ENCODE data around the gene CLASP1. TPM values are rescaled to one million over a fixed set of nuclear protein-coding genes. Genes with fewer than 3 reads are reported as not detected.

Gene CLASP1
- total RNA-seq, 2 donors from 2014 or later: 63.4 to 69.5 TPM

DNA sequence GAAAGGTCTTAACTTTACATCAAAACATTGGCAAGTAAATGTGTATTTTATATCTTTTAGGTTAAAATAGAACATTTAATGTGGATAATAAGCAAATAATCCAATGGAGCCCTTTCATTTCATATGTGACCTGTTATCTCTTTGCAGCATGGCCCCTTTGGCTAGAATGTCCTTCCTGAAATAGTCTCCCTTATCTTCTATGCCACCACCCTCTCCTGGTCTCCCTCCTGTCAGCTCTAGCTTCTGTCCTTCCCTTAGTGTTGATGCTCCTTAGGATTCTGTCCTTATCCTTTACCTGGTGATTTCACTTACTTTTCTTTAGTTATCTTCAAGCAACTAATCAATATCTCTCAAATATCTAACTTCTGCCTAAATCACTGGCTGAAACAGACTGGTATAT, 277.2 kb downstream of the CLASP1 start:
- peaks cover 23% of the 10 kb centered on the region for H3K36me3 Mint-ChIP-seq (ENCODE audit: low read depth)
- ATAC-seq (no peak), DNase-seq (no peak)
- no peaks in the 10 kb centered on the region for H3K27me3 Mint-ChIP-seq
- peaks cover 11% of the 10 kb centered on the region for H3K4me1 Mint-ChIP-seq
- no peaks in the 10 kb centered on the region for H3K9me3 ChIP-seq (ENCODE audit: control insufficient read depth, low read length, poor library complexity, severe bottlenecking)
- H3K4me3 Mint-ChIP-seq: no peak overlapping the region
- peak overlapping the region; percentile 75 for H3K27ac Mint-ChIP-seq

DNA sequence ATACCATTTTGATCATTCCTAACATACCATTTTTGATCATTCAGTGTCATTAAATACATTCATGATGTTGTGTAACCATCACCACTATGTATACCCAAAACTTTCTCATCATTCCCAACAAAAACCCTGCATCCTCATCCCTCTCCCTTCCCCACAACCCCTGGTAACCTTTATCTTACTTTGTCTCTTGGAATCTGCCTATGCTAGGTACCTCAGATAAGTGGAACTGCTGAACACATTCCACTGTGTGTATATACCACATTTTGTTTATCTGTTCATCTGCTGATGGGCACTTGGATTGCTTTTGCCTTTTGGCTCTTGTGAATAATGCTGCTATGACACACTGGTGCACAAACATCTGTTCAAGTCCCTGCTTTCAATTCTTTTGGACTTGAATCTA, 280.4 kb downstream of the CLASP1 start:
- H3K4me1 Mint-ChIP-seq: peaks cover 16% of the 10 kb centered on the region
- no peak overlapping the region for H3K27ac Mint-ChIP-seq
- H3K4me3 Mint-ChIP-seq: no peak overlapping the region
- H3K36me3 Mint-ChIP-seq (ENCODE audit: low read depth): peaks cover 27% of the 10 kb centered on the region
- ATAC-seq: no peak
- no peak for DNase-seq
- H3K9me3 ChIP-seq (ENCODE audit: control insufficient read depth, low read length, poor library complexity, severe bottlenecking): no peaks in the 10 kb centered on the region
- no peaks in the 10 kb centered on the region for H3K27me3 Mint-ChIP-seq

DNA sequence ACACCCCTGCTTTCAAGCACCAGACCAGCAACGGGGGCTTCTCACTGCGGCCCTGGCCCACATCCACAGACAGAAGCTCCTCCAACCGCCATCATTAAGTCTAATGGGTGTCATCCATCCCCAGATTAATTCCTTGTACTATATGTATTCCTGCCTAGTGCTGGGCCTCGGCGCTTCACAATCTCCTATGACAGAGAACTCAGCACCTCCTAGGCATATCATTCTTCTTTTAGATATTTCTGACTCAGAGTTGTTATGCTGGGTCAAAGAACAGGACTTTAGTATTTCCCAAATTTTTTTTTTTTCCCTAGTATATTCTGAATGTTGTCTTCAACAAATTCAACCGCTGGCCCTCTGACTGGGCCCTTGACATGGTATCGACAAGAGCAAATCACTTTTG, 281.1 kb downstream of the CLASP1 start:
- Mint-ChIP-seq H3K4me1 (peaks cover 16% of the 10 kb centered on the region), H3K4me3 (no peak overlapping the region), H3K36me3 (ENCODE audit: low read depth) (peaks cover 25% of the 10 kb centered on the region), H3K27ac (peak overlapping the region; percentile 19), H3K27me3 (no peaks in the 10 kb centered on the region)
- DNase-seq: no peak
- no peak for ATAC-seq
- no peaks in the 10 kb centered on the region for H3K9me3 ChIP-seq (ENCODE audit: control insufficient read depth, low read length, poor library complexity, severe bottlenecking)

DNA sequence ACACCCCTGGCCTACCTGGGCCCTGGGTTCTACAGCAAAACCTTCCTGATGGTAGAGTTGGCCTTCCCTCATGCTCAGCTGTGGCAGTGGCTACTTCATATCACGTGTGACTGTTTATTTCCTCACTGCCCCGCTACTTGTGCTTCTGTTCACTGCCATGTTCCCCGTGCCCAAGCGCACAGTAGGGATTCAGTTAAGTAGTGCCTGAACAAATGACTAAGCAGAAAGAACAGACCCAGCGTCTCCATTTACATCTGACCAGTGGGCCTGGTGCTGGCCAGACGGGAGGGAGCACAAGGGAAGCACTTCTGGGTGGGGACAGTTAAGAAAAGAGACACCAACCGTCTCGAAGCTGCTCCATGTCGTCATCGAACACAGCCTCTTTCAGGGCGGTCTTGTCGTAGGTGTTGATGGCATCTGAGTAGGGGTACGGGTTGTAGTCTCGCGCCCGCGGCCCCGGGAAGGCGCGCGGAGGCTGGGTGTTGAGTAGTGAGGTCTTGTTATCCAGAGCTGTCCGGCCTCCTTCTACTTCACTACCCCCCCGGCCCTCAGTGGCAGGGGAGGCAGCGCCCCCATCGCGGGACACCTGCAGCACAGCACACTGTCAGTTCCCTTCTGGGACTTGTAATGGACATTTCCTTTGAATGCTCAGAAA, 281.9 kb downstream of the CLASP1 start:
- Mint-ChIP-seq H3K27me3 (no peaks in the 10 kb centered on the region), H3K4me1 (peaks cover 13% of the 10 kb centered on the region), H3K27ac (no peak overlapping the region), H3K4me3 (no peak overlapping the region), H3K36me3 (ENCODE audit: low read depth) (peaks cover 21% of the 10 kb centered on the region)
- DNase-seq (no peak), ATAC-seq (no peak)
- H3K9me3 ChIP-seq (ENCODE audit: control insufficient read depth, low read length, poor library complexity, severe bottlenecking): no peaks in the 10 kb centered on the region

DNA sequence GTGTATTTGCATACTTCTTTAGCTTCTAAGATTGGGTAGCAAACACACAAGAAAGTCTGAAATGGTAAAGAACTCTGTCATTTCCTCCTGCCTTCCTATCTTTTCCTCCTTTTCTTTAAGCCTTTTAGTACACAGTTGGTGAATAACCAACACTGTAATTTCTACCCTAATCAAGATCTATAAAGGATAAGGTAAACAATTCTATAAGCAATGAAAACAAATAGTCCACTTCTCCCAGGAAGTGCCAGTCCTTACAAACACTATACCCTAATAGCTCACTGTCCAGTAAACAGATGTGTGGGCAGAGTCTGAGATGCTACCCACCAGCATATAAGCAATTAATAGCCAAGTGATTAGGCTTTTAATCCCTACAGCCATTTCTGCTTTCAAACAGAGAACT, 283.2 kb downstream of the CLASP1 start:
- Mint-ChIP-seq H3K4me1 (peaks cover 11% of the 10 kb centered on the region), H3K27ac (peak overlapping the region; percentile 83), H3K27me3 (no peaks in the 10 kb centered on the region), H3K36me3 (ENCODE audit: low read depth) (peaks cover 18% of the 10 kb centered on the region), H3K4me3 (no peak overlapping the region)
- no peaks in the 10 kb centered on the region for H3K9me3 ChIP-seq (ENCODE audit: control insufficient read depth, low read length, poor library complexity, severe bottlenecking)
- ATAC-seq: no peak
- no peak for DNase-seq

DNA sequence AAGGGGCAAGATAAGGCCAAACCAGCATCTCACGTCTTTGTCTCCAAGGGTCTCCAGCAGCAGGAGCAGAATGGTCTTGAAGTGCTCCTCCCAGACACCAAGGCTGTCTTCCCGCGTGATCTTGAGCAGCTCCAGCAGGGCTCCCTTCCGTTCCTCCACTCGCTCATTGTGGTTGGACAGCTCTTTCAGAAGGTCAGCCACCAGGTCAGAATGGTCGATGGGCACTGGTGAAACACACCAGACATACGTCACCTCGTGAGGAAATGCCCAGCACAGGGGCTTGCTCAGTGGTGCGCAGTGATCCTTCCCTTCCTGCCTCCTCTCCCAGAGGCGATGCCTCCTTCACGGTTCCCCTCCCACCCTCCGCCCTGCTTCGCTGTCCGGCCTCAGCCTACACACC, 284.2 kb downstream of the CLASP1 start:
- ATAC-seq: no peak
- Mint-ChIP-seq H3K4me3 (no peak overlapping the region), H3K27me3 (no peaks in the 10 kb centered on the region), H3K4me1 (peaks cover 7% of the 10 kb centered on the region), H3K36me3 (ENCODE audit: low read depth) (peaks cover 18% of the 10 kb centered on the region), H3K27ac (peak overlapping the region; percentile 83)
- no peaks in the 10 kb centered on the region for H3K9me3 ChIP-seq (ENCODE audit: control insufficient read depth, low read length, poor library complexity, severe bottlenecking)
- DNase-seq: no peak

DNA sequence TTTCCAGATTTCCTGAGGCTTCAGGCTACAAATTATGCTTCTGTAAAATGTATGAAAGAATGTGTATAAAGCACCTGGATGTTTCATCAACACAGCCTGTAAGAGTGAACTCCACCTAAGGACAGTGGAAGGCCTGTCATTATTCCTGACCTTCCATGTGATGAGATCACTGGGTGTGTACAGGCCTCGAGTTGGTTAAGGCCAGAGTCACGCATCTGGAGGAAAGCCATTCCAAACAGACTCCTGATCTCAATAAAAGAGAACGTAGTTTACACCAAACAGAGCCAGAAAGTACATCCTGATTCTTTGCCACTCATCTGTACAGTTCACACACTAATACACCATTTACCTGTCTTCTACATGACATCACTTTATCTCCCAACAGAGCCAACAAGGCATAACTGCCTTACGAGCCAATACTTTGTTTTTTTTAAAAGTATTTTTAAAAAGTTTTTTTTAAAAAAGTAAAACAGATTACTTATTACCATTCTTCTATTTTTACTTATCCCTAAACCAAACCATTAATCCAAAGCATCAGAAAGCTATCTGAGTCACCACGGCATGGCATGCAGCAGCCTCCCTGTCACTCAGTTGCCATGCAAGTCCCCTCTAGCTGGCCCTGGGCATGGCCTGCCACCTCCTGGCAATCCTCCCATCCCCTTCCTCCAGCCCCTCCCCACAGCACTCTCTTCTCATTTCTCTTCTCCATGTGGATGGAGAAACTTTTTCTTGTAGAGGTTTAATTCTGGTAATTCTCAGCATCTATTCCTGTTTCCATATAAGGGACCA, 285.4 kb downstream of the CLASP1 start:
- Mint-ChIP-seq H3K4me3 (no peak overlapping the region), H3K27ac (peak overlapping the region; percentile 47), H3K36me3 (ENCODE audit: low read depth) (peaks cover 16% of the 10 kb centered on the region), H3K27me3 (no peaks in the 10 kb centered on the region), H3K4me1 (peaks cover 7% of the 10 kb centered on the region)
- no peaks in the 10 kb centered on the region for H3K9me3 ChIP-seq (ENCODE audit: control insufficient read depth, low read length, poor library complexity, severe bottlenecking)
- DNase-seq (no peak), ATAC-seq (no peak)

DNA sequence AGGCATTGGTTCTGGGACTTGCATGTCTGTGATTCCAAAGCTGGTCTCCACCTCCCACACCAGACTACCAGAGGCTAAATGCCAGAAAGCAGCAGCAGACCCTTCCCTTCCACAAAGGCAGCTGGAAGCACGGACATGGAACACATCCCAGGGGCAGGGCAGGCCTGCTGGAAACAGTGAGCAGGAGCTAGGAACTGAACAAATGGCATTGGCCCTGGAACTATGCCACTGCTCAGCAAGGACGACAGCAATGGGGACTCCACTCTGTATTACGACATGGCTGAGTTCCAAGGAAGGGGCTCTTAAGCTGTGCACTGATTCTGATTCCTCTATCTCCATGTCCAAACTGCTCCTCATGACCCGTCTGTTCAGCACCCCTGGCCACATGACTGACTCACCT, 286.5 kb downstream of the CLASP1 start:
- H3K27me3 Mint-ChIP-seq: no peaks in the 10 kb centered on the region
- peak overlapping the region; percentile 19 for H3K27ac Mint-ChIP-seq
- H3K36me3 Mint-ChIP-seq (ENCODE audit: low read depth): peaks cover 12% of the 10 kb centered on the region
- no peaks in the 10 kb centered on the region for H3K9me3 ChIP-seq (ENCODE audit: control insufficient read depth, low read length, poor library complexity, severe bottlenecking)
- ATAC-seq (no peak), DNase-seq (no peak)
- no peak overlapping the region for H3K4me3 Mint-ChIP-seq
- H3K4me1 Mint-ChIP-seq: peaks cover 7% of the 10 kb centered on the region

DNA sequence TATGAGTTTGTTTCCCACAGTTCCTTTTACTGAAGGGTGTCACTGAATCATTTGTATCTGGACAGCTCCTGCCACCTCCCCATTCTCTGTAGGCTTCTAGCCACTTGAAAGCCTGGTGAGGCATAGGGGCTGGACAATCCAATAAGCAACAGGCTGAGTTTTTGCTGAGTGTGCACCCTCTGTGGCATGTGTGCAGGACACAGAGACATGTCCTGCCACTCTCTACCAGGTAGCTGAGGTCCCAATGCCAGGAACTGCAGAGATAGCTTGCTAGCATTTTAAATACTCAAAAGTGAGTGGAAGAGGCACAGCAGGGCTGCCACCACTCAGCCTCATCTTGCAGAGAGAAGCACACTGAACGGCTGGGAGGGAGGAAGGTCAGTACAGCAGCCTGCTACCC, 287.0 kb downstream of the CLASP1 start:
- H3K4me1 Mint-ChIP-seq: peaks cover 7% of the 10 kb centered on the region
- DNase-seq (no peak), ATAC-seq (no peak)
- H3K9me3 ChIP-seq (ENCODE audit: control insufficient read depth, low read length, poor library complexity, severe bottlenecking): no peaks in the 10 kb centered on the region
- no peak overlapping the region for H3K4me3 Mint-ChIP-seq
- H3K36me3 Mint-ChIP-seq (ENCODE audit: low read depth): peaks cover 12% of the 10 kb centered on the region
- H3K27ac Mint-ChIP-seq: no peak overlapping the region
- H3K27me3 Mint-ChIP-seq: no peaks in the 10 kb centered on the region

DNA sequence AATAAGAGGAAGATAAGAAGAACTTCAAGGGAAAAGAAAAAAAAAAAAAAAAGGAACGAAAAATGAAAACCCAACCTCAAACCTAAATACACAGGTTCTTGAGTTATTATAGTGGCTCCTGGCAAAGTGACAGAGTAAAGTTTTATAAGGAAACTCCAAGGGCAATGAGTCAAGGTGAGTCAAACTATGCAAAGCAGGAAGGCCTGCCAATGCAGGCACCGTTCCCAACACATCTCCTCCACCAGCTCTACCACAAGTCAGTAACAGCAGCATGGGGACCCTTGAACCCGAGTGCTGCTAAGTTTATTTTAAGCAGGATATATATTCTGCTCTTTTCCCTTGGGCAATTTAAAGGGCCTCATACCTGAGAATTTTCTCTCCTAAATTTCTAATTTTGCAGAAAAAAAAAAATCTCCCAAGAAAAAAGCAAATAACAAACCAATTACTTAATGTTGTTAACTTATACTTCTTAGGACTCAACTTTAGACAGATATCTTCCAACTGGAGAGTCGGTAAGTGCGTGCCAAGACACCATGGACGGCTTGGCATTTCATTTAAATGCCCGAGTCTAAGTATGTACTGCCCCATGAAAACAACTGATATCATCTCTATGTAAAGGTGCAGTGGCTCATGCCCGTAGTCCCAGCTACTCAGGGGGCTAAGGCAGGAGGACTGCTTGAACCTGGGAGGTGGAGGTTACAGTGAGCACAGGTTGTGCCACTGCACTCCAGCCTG, 288.5 kb downstream of the CLASP1 start:
- H3K4me3 Mint-ChIP-seq: no peak overlapping the region
- DNase-seq (no peak), ATAC-seq (no peak)
- H3K27me3 Mint-ChIP-seq: no peaks in the 10 kb centered on the region
- H3K4me1 Mint-ChIP-seq: peaks cover 5% of the 10 kb centered on the region
- no peak overlapping the region for H3K27ac Mint-ChIP-seq
- H3K36me3 Mint-ChIP-seq (ENCODE audit: low read depth): peaks cover 10% of the 10 kb centered on the region
- no peaks in the 10 kb centered on the region for H3K9me3 ChIP-seq (ENCODE audit: control insufficient read depth, low read length, poor library complexity, severe bottlenecking)

DNA sequence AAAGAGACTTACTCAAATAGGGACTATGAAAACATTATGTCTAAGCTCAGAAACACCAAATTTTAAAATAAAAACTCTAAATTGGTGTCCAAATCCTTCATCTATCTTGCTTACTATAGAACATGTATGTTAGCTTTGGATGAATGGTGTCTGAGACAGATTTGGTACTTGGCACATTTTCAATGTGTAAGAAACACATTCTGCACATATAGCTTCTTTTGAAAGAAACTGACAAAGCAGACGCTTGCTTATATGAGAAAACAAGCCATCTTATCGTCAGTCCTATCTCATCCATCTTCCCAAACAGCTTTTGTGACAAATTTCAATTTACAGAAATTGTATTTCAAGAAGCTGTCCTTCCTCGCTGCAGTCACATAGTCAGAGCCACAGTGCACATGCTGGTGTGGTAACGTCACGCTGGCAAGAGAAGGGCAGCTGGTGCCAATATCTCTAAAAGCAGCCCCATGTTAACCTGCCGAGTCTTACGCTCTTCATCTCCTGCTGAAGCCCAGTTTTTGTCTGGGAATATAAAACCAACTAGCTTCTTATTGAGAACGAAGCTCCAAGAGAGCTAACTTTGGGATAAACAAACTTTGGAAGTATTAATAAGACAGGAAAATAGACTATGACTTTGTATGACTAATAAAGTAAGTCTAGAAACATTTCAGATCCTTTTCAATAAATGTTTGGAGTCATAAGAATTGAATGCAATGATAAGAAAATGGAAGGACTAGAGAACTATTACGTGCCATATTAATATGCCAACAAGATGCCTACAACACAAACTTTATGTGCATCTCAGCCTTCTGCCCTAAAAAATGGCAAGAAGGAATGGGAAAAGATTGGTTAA, 289.3 kb downstream of the CLASP1 start:
- no peak overlapping the region for H3K27ac Mint-ChIP-seq
- H3K9me3 ChIP-seq (ENCODE audit: control insufficient read depth, low read length, poor library complexity, severe bottlenecking): no peaks in the 10 kb centered on the region
- ATAC-seq (no peak), DNase-seq (no peak)
- H3K4me1 Mint-ChIP-seq: peaks cover 7% of the 10 kb centered on the region
- H3K4me3 Mint-ChIP-seq: no peak overlapping the region
- no peaks in the 10 kb centered on the region for H3K27me3 Mint-ChIP-seq
- peaks cover 6% of the 10 kb centered on the region for H3K36me3 Mint-ChIP-seq (ENCODE audit: low read depth)

DNA sequence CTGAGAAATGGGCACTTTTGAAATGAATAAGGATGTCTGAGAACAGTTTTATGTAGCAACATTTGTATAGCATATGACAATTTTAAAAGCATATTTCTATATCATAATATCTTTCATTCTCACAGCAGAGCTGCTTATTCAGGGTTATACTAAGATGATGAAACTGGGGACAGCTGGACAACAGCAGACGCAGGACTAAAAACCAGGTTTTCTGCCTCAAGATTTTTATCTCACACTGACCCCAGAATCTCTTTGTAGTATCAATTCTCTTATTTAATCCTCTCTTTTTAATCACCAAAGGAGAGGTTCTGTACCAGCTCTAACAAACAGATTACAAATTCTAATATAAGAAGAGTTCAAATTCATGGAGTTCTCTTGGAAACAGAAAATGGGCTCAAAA, 290.1 kb downstream of the CLASP1 start:
- DNase-seq: no peak
- H3K4me1 Mint-ChIP-seq: peaks cover 6% of the 10 kb centered on the region
- no peak for ATAC-seq
- peaks cover 6% of the 10 kb centered on the region for H3K36me3 Mint-ChIP-seq (ENCODE audit: low read depth)
- no peak overlapping the region for H3K4me3 Mint-ChIP-seq
- no peak overlapping the region for H3K27ac Mint-ChIP-seq
- H3K27me3 Mint-ChIP-seq: no peaks in the 10 kb centered on the region
- no peaks in the 10 kb centered on the region for H3K9me3 ChIP-seq (ENCODE audit: control insufficient read depth, low read length, poor library complexity, severe bottlenecking)

DNA sequence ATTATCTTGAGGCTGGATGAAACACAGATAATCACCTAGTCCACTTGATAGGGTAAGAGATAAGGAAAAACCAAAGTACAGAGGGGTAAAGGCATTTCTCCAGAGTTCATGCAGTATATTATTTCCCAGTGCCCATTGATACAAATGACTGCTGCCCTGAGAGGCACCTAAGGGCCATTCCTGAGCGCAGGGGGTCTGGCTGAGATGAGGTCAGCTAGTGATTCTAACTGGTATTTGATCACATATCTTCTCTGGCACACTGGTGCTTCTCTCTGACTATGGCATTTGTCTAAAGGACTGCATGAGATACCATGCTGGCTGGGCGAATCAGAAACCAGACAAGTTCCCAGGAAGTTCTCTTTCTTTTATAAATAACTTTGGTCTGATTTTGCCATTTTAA, 291.0 kb downstream of the CLASP1 start:
- Mint-ChIP-seq H3K4me3 (no peak overlapping the region), H3K36me3 (ENCODE audit: low read depth) (peaks cover 6% of the 10 kb centered on the region), H3K27ac (peak overlapping the region; percentile 73), H3K27me3 (no peaks in the 10 kb centered on the region), H3K4me1 (peaks cover 5% of the 10 kb centered on the region)
- DNase-seq: no peak
- no peak for ATAC-seq
- H3K9me3 ChIP-seq (ENCODE audit: control insufficient read depth, low read length, poor library complexity, severe bottlenecking): no peaks in the 10 kb centered on the region
